Liver (tissue), 9 donors: ENCODE results near the gene PIP5KL1. TPM values are rescaled to one million over a fixed set of nuclear protein-coding genes. Genes with fewer than 3 reads are reported as not detected.

Experiments used
- DNase-seq: peaks from one replicate; pipeline ENCODE4 v3.0.0-alpha.2; 2017; ENCODE audit warnings: low spot score
- H3K27ac ChIP-seq, 2 donors: one replicate each; pipeline ENCODE4 v1.7.0; 2013; ENCODE audit warnings: inconsistent platforms in 2 of 2, low read length in 2 of 2, control low read depth in 1 of 2, low read depth in 1 of 2, mild to moderate bottlenecking in 1 of 2
- H3K27me3 ChIP-seq, 4 donors: one replicate each; pipeline versions ENCODE4 v1.6.1 to v1.7.0; 2013; ENCODE audit warnings: low read length in 3 of 4, inconsistent platforms in 1 of 4, mild to moderate bottlenecking in 1 of 4, moderate library complexity in 1 of 4; ENCODE audit not compliant: control insufficient read depth in 4 of 4, insufficient read depth in 4 of 4
- H3K36me3 ChIP-seq, 4 donors: one replicate each; pipeline versions ENCODE4 v1.6.1 to v1.7.0; 2013; ENCODE audit warnings: low read length in 3 of 4, mild to moderate bottlenecking in 3 of 4, low read depth in 1 of 4, moderate library complexity in 1 of 4; ENCODE audit not compliant: control insufficient read depth in 4 of 4, insufficient read depth in 3 of 4
- H3K4me1 ChIP-seq, 4 donors: one replicate each; pipeline versions ENCODE4 v1.6.1 to v1.7.0; 2013; ENCODE audit warnings: low read length in 3 of 4, mild to moderate bottlenecking in 3 of 4, moderate library complexity in 1 of 4; ENCODE audit not compliant: control insufficient read depth in 4 of 4, insufficient read depth in 4 of 4
- H3K4me3 ChIP-seq, 3 donors: one replicate each; pipeline versions ENCODE4 v1.6.1 to v1.7.0; 2013; ENCODE audit warnings: low read length in 3 of 3, control low read depth in 1 of 3, low read depth in 1 of 3, mild to moderate bottlenecking in 1 of 3
- H3K9ac ChIP-seq, 2 donors: one replicate each; pipeline ENCODE4 v1.7.0; 2013; ENCODE audit warnings: low read length in 2 of 2, mild to moderate bottlenecking in 2 of 2, moderate library complexity in 2 of 2, control low read depth in 1 of 2, low read depth in 1 of 2
- H3K9me3 ChIP-seq, 4 donors: one replicate each; pipeline versions ENCODE4 v1.6.1 to v1.7.0; 2013; ENCODE audit warnings: low read length in 3 of 4; ENCODE audit not compliant: control insufficient read depth in 4 of 4
- ATF3 ChIP-seq: IDR thresholded peaks from 2 replicates; pipeline ENCODE4 v1.6.1; 2016; ENCODE audit warnings: antibody characterized with exemption
- CTCF ChIP-seq: fragments of 150-350 bp; IDR thresholded peaks from 2 replicates; pipeline ENCODE4 v1.5.1; 2017; ENCODE audit warnings: improper control_type of control experiment, low read depth, low read length; ENCODE audit not compliant: missing input control
- EGR1 ChIP-seq, 2 donors: IDR thresholded peaks; 2 replicates each; pipeline ENCODE4 v1.6.1; 2016 to 2018; ENCODE audit warnings: antibody characterized with exemption in 2 of 2, low read depth in 2 of 2
- FOXA1 ChIP-seq: IDR thresholded peaks from 2 replicates; pipeline ENCODE4 v1.6.1; 2016; ENCODE audit warnings: antibody characterized with exemption
- FOXA2 ChIP-seq: IDR thresholded peaks from 2 replicates; pipeline ENCODE4 v1.6.1; 2016; ENCODE audit warnings: antibody characterized with exemption
- GABPA ChIP-seq, 2 donors: IDR thresholded peaks in 1 of 2; conservative IDR thresholded peaks in 1 of 2; 2 replicates each; pipeline ENCODE4 v1.6.1; 2016; ENCODE audit warnings: antibody characterized with exemption in 2 of 2, mild to moderate bottlenecking in 1 of 2, moderate library complexity in 1 of 2
- HNF4A ChIP-seq, 2 donors: conservative IDR thresholded peaks; 2 replicates each; pipeline ENCODE4 v1.6.1; 2016; ENCODE audit warnings: antibody characterized with exemption in 2 of 2, mild to moderate bottlenecking in 2 of 2
- HNF4G ChIP-seq: IDR thresholded peaks from 2 replicates; pipeline ENCODE4 v1.6.1; 2016; ENCODE audit warnings: antibody characterized with exemption
- JUND ChIP-seq, 2 donors: IDR thresholded peaks; 2 replicates each; pipeline ENCODE4 v1.6.1; 2016; ENCODE audit warnings: antibody characterized with exemption in 2 of 2
- NR2F2 ChIP-seq: IDR thresholded peaks from 2 replicates; pipeline ENCODE4 v1.6.1; 2016; ENCODE audit warnings: antibody characterized with exemption
- RAD21 ChIP-seq, 2 donors: IDR thresholded peaks; 2 replicates each; pipeline ENCODE4 v1.6.1; 2016; ENCODE audit warnings: antibody characterized with exemption in 2 of 2, mild to moderate bottlenecking in 2 of 2
- RXRA ChIP-seq, 2 donors: IDR thresholded peaks; 2 replicates each; pipeline ENCODE4 v1.6.1; 2017 to 2018; ENCODE audit warnings: antibody characterized with exemption in 2 of 2, mild to moderate bottlenecking in 1 of 2
- SP1 ChIP-seq: IDR thresholded peaks from 2 replicates; pipeline ENCODE4 v1.6.1; 2018; ENCODE audit warnings: antibody characterized with exemption, mild to moderate bottlenecking
- TAF1 ChIP-seq: conservative IDR thresholded peaks from 2 replicates; pipeline ENCODE4 v1.6.1; 2016; ENCODE audit warnings: antibody characterized with exemption, mild to moderate bottlenecking
- YY1 ChIP-seq: IDR thresholded peaks from 2 replicates; pipeline ENCODE4 v1.6.1; 2016; ENCODE audit warnings: antibody characterized with exemption, mild to moderate bottlenecking
- WGBS: extraction: QIAGEN DNeasy Blood & Tissue Kit; methylation state at CpG from one replicate; pipeline ENCODE4 v1.1.7; 2013; 5-methylcytosine and 5-hydroxymethylcytosine counted together
- polyA plus RNA-seq, 2 donors: library from polyadenylated mRNA; stranded (reverse) in 1 of 2; unstranded in 1 of 2; fragments of 200-250 nt in 1 of 2; fragments of >200 nt in 1 of 2; fragmentation: Nextera tagmentation in 1 of 2; extraction: Ambion mirVana in 1 of 2; gene quantifications; one replicate each; pipeline versions ENCODE4 v1.2.1 to v1.2.3, GENCODE V29; 2013 to 2015
- total RNA-seq, 2 donors: library from RNA; depleted of rRNA; stranded (reverse); fragments of >200 nt; gene quantifications; one replicate each; pipeline ENCODE4 v1.2.3, GENCODE V29; 2014
- TF ChIP-seq, protein P1 (sequence below): IDR thresholded peaks from 2 replicates; pipeline ENCODE4 v1.6.1; 2016; ENCODE audit warnings: antibody characterized with exemption
- TF ChIP-seq, protein P2 (sequence below): IDR thresholded peaks from 2 replicates; pipeline ENCODE4 v1.6.1; 2016; ENCODE audit warnings: antibody characterized with exemption, mild to moderate bottlenecking
- donor health status: healthy.
- donor health status: healthy.
- donor health status: healthy.
- donor health status: healthy.
- donor health status: healthy.

Gene PIP5KL1
- total and polyA plus RNA-seq, 4 donors = 0.06 to 1.5 (median 0.49) TPM

DNA sequence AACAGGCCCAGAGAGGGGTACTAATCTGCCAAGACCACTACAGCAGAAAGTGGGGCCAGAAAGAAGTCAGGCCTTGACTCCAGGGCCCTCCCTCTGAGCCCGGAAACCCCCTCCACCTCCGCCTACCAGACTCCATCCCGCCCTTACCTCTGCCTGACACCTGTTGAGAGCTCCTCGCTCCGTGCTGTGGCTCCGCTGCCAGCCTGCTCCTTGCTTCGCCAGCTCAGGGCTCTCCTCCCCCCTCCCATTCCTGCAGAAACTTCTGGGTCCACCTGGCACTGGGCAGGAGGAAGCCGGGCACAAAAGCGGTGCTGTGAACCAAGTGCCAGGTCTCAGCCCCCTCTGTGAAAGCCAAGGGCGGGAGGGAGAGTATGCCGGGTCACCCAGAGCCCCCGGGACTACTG is 24.8 kb downstream of the PIP5KL1 start:
- no peak for DNase-seq
- H3K9me3 ChIP-seq = no peaks in the 10 kb centered on the region
- H3K4me3 ChIP-seq = no peak overlapping the region
- TF ChIP-seq HNF4G = no peak
- TF ChIP-seq NR2F2 = no peak
- TF ChIP-seq YY1 = no peak
- TF ChIP-seq, protein P1, sequence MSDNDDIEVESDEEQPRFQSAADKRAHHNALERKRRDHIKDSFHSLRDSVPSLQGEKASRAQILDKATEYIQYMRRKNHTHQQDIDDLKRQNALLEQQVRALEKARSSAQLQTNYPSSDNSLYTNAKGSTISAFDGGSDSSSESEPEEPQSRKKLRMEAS = no peak
- TF ChIP-seq TAF1 = no peak
- no peak for TF ChIP-seq CTCF
- no peak for TF ChIP-seq FOXA2
- no peak for TF ChIP-seq GABPA (IDR thresholded peaks at IDR 0.05 in 1 of 2, conservative IDR thresholded peaks at IDR 0.05 in 1 of 2)
- TF ChIP-seq ATF3 = no peak
- TF ChIP-seq EGR1 (IDR thresholded peaks at IDR 0.05; ENCODE audit: low read depth in 2 of 2) = no peak
- no peak for TF ChIP-seq SP1
- no peak for TF ChIP-seq JUND (IDR thresholded peaks at IDR 0.05)
- TF ChIP-seq, protein P2, sequence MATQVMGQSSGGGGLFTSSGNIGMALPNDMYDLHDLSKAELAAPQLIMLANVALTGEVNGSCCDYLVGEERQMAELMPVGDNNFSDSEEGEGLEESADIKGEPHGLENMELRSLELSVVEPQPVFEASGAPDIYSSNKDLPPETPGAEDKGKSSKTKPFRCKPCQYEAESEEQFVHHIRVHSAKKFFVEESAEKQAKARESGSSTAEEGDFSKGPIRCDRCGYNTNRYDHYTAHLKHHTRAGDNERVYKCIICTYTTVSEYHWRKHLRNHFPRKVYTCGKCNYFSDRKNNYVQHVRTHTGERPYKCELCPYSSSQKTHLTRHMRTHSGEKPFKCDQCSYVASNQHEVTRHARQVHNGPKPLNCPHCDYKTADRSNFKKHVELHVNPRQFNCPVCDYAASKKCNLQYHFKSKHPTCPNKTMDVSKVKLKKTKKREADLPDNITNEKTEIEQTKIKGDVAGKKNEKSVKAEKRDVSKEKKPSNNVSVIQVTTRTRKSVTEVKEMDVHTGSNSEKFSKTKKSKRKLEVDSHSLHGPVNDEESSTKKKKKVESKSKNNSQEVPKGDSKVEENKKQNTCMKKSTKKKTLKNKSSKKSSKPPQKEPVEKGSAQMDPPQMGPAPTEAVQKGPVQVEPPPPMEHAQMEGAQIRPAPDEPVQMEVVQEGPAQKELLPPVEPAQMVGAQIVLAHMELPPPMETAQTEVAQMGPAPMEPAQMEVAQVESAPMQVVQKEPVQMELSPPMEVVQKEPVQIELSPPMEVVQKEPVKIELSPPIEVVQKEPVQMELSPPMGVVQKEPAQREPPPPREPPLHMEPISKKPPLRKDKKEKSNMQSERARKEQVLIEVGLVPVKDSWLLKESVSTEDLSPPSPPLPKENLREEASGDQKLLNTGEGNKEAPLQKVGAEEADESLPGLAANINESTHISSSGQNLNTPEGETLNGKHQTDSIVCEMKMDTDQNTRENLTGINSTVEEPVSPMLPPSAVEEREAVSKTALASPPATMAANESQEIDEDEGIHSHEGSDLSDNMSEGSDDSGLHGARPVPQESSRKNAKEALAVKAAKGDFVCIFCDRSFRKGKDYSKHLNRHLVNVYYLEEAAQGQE = no peak
- no peak for TF ChIP-seq FOXA1
- WGBS = 75% methylated on average over 12 of the region's 12 CpGs
- H3K9ac ChIP-seq = no peak overlapping the region
- H3K36me3 ChIP-seq = peaks cover 0 to 1% (median 0%) of the 10 kb centered on the region in 4 donors
- no peaks in the 10 kb centered on the region for H3K27me3 ChIP-seq
- peak overlapping the region; percentile 64 to 66 for H3K27ac ChIP-seq
- H3K4me1 ChIP-seq = peaks cover 0 to 5% (median 4%) of the 10 kb centered on the region in 4 donors

DNA sequence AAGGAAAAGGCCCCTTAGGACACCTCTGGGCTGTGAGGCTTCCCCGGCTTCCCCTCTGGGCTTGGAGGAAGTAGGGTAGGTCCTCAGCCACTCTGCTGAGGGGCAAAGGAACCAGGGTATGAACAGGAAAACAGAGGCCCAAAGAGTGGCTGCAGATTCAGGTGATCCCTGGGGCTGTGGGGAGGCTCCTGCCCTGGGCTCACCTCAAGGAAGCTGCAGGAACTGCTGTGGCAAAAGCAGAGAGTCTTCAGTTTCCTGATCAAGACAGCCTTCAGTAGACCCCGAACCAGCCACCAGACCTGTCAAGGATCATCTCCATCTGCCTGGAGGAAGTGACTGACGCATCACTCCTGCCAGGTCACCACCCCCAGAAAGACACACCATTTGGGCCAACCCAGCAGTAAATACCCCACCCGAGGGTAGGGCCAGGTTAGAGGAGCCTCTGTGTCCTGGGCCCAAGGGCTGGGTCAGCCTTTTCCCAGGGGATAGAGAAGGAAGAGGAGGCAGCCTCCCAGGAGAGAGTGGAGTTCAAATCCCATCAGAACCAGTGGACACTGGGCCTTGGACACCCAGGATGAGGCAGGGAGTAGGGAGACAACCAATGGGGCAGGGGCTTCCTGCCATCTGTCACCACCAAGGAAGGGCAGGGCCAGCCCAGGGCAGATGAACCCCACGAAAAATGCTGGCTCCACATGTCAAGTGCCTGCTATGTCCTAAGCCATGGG is 25.4 kb downstream of the PIP5KL1 start:
- WGBS = 70% methylated on average over 5 of the region's 5 CpGs
- Histone ChIP-seq H3K9me3 (no peaks in the 10 kb centered on the region), H3K4me1 (peaks cover 0 to 5% (median 3%) of the 10 kb centered on the region in 4 donors), H3K36me3 (peaks cover 0 to 1% (median 0%) of the 10 kb centered on the region in 4 donors), H3K4me3 (no peak overlapping the region), H3K27me3 (no peaks in the 10 kb centered on the region), H3K9ac (peak overlapping the region in 1 of 2 donors; percentile 24), H3K27ac (peak overlapping the region; percentile 64 to 66)
- DNase-seq = no peak
- TF ChIP-seq JUND (IDR thresholded peaks at IDR 0.05) = no peak
- TF ChIP-seq CTCF = no peak
- TF ChIP-seq EGR1 (IDR thresholded peaks at IDR 0.05; ENCODE audit: low read depth in 2 of 2) = no peak
- no peak for TF ChIP-seq SP1
- no peak for TF ChIP-seq GABPA (IDR thresholded peaks at IDR 0.05 in 1 of 2, conservative IDR thresholded peaks at IDR 0.05 in 1 of 2)
- no peak for TF ChIP-seq ATF3
- no peak for TF ChIP-seq RXRA (IDR thresholded peaks at IDR 0.05)
- TF ChIP-seq, protein P2 = no peak
- TF ChIP-seq RAD21 (IDR thresholded peaks at IDR 0.05) = no peak
- no peak for TF ChIP-seq HNF4G
- no peak for TF ChIP-seq TAF1
- TF ChIP-seq YY1 = no peak
- TF ChIP-seq FOXA1 = no peak
- TF ChIP-seq, protein P1 = no peak
- TF ChIP-seq NR2F2 = no peak
- TF ChIP-seq FOXA2 = no peak
- TF ChIP-seq HNF4A (conservative IDR thresholded peaks at IDR 0.05) = no peak
